ENCODE measurements around the gene NPC1L1.

Gene NPC1L1

GRCh38 chr7:44572771-44573170, 31.6 kb upstream of the NPC1L1 start:
- no peak for DNase-seq (ENCODE audit: extremely low read depth, insufficient read length)
- Histone ChIP-seq H3K27me3 (replicated peaks; ENCODE audit: control insufficient read depth, insufficient read depth, low read length) (no peaks in the 10 kb centered on the region), H3K36me3 (ENCODE audit: control insufficient read depth, insufficient read depth, low read length) (peaks cover 36% of the 10 kb centered on the region), H3K4me3 (replicated peaks; ENCODE audit: low read depth, low read length) (peak overlapping the region; percentile 87)
- TF ChIP-seq, protein P1, sequence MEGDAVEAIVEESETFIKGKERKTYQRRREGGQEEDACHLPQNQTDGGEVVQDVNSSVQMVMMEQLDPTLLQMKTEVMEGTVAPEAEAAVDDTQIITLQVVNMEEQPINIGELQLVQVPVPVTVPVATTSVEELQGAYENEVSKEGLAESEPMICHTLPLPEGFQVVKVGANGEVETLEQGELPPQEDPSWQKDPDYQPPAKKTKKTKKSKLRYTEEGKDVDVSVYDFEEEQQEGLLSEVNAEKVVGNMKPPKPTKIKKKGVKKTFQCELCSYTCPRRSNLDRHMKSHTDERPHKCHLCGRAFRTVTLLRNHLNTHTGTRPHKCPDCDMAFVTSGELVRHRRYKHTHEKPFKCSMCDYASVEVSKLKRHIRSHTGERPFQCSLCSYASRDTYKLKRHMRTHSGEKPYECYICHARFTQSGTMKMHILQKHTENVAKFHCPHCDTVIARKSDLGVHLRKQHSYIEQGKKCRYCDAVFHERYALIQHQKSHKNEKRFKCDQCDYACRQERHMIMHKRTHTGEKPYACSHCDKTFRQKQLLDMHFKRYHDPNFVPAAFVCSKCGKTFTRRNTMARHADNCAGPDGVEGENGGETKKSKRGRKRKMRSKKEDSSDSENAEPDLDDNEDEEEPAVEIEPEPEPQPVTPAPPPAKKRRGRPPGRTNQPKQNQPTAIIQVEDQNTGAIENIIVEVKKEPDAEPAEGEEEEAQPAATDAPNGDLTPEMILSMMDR (IDR thresholded peaks at IDR 0.05; ENCODE audit: insufficient read depth, low read length, poor library complexity, severe bottlenecking), result no peak

- Histone ChIP-seq H3K36me3 (ENCODE audit: control insufficient read depth, insufficient read depth, low read length) (peaks cover 55% of the 10 kb centered on the region), H3K27me3 (replicated peaks; ENCODE audit: control insufficient read depth, insufficient read depth, low read length) (no peaks in the 10 kb centered on the region), H3K4me3 (replicated peaks; ENCODE audit: low read depth, low read length) (no peak overlapping the region)
- no peak for DNase-seq (ENCODE audit: extremely low read depth, insufficient read length)
- TF ChIP-seq, protein P1 (IDR thresholded peaks at IDR 0.05; ENCODE audit: insufficient read depth, low read length, poor library complexity, severe bottlenecking), result no peak
These were observed 28.8 kb upstream of the NPC1L1 start for GRCh38 chr7:44569959-44570358.

DNA sequence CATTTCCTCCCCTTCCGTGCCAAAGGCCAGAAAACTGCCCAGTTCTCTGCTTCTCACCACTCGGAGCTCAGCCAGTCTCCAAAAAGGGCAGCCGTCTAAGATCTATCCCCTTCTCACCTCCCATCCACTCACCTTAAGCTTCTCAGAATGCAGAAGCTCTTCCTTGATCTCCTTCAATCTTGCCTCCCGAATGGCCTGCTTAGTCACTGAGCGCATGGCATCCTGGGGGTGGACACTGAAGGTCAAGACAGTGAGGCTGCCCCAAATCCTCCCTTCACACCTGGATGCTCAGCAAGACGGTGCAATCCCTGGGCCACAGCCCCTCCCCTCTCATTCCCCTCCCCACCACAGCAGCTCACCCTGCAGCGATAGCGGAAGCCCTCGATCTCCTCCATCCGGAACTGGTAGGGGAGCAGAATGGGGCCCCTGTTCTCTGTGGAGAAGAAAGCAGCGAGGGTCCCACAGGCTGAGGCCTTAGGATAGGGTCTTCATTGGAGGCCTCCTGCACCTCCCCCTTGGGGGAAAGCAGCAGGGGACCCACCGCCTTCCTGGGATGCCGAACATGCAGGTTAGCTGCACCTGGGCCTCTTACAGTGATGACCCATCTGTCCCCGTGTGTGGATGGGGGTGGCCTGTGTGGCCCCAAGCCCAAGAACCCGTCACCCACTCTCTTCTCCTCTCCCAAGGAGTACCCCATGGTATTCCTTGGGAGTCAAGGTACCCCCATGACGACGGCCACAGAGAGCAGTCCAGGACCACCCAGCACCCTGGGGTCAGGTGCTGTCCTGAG, 27.8 kb upstream of the NPC1L1 start:
- no peaks in the 10 kb centered on the region for H3K27me3 ChIP-seq (replicated peaks; ENCODE audit: control insufficient read depth, insufficient read depth, low read length)
- TF ChIP-seq, protein P1 (IDR thresholded peaks at IDR 0.05; ENCODE audit: insufficient read depth, low read length, poor library complexity, severe bottlenecking), result no peak
- peaks cover 60% of the 10 kb centered on the region for H3K36me3 ChIP-seq (ENCODE audit: control insufficient read depth, insufficient read depth, low read length)
- no peak for DNase-seq (ENCODE audit: extremely low read depth, insufficient read length)
- no peak overlapping the region for H3K4me3 ChIP-seq (replicated peaks; ENCODE audit: low read depth, low read length)

GRCh38 chr7:44567884-44568283, 26.8 kb upstream of the NPC1L1 start:
- Histone ChIP-seq H3K4me3 (replicated peaks; ENCODE audit: low read depth, low read length) (no peak overlapping the region), H3K27me3 (replicated peaks; ENCODE audit: control insufficient read depth, insufficient read depth, low read length) (no peaks in the 10 kb centered on the region), H3K36me3 (ENCODE audit: control insufficient read depth, insufficient read depth, low read length) (peaks cover 63% of the 10 kb centered on the region)
- TF ChIP-seq, protein P1 (IDR thresholded peaks at IDR 0.05; ENCODE audit: insufficient read depth, low read length, poor library complexity, severe bottlenecking), result no peak
- DNase-seq (ENCODE audit: extremely low read depth, insufficient read length), result no peak

- TF ChIP-seq, protein P1 (IDR thresholded peaks at IDR 0.05; ENCODE audit: insufficient read depth, low read length, poor library complexity, severe bottlenecking), result no peak
- H3K27me3 ChIP-seq (replicated peaks; ENCODE audit: control insufficient read depth, insufficient read depth, low read length), result no peaks in the 10 kb centered on the region
- peaks cover 56% of the 10 kb centered on the region for H3K36me3 ChIP-seq (ENCODE audit: control insufficient read depth, insufficient read depth, low read length)
- H3K4me3 ChIP-seq (replicated peaks; ENCODE audit: low read depth, low read length), result no peak overlapping the region
- DNase-seq (ENCODE audit: extremely low read depth, insufficient read length), result no peak
These were observed 25.6 kb upstream of the NPC1L1 start for GRCh38 chr7:44566680-44567079.

Data from GM06990 (cell line).